ENCODE measurements around the gene TEAD2.

DNA sequence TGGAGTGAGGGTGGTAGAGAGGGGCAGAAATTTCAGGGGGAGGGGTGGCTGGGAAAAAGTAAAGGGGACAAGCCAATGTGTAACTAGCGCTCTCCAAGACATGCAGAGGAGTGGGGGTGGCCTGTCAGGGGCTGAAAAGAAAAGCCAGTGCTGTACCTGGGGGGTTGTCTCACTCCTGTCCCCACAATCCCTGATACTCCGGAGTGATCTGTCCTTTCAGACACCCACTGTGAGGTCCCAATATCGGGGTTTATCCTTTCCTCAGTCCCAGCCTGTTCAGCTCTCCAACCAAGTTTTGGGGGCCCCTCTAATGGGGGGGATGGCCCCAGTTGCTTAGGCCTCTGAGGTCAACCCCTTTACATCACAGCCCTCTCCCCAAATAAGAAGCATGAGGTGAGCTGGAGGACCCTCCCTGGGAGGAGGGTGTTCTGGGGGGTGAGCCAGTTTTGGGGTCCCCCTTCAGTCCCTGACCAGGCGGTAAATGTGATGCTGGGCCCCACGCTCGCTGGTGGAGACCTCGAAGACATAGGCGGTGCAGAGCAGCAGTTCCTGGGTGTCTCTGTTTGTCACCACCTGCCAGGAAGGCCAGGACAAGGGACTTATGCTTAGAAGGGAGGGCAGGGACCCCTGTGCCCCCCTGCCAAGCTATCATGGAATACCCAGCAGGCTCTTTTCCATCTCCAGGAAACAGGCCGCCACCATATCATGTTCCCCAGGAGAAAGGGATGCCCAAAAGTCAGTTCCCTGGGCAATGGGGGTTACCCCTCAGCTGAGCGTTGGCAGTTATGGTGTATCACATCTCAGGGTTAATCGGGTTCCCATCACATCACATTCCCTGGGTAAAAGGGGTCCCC lies 21.1 kb downstream of the TEAD2 start:
- TF ChIP-seq, protein P1, sequence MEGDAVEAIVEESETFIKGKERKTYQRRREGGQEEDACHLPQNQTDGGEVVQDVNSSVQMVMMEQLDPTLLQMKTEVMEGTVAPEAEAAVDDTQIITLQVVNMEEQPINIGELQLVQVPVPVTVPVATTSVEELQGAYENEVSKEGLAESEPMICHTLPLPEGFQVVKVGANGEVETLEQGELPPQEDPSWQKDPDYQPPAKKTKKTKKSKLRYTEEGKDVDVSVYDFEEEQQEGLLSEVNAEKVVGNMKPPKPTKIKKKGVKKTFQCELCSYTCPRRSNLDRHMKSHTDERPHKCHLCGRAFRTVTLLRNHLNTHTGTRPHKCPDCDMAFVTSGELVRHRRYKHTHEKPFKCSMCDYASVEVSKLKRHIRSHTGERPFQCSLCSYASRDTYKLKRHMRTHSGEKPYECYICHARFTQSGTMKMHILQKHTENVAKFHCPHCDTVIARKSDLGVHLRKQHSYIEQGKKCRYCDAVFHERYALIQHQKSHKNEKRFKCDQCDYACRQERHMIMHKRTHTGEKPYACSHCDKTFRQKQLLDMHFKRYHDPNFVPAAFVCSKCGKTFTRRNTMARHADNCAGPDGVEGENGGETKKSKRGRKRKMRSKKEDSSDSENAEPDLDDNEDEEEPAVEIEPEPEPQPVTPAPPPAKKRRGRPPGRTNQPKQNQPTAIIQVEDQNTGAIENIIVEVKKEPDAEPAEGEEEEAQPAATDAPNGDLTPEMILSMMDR (IDR thresholded peaks at IDR 0.05; ENCODE audit: low read depth, low read length), result no peak
- TF ChIP-seq EZH2phosphoT487 (IDR thresholded peaks at IDR 0.05; ENCODE audit: low read depth), result no peak
